Measurements from ENCODE around the gene STXBP1. TPM values are rescaled to one million over a fixed set of nuclear protein-coding genes. Genes with fewer than 3 reads are reported as not detected.

The STXBP1 gene
- total RNA-seq, 4 donors from 2014 or later = 17.2 to 34.0 (median 19.8) TPM

DNA sequence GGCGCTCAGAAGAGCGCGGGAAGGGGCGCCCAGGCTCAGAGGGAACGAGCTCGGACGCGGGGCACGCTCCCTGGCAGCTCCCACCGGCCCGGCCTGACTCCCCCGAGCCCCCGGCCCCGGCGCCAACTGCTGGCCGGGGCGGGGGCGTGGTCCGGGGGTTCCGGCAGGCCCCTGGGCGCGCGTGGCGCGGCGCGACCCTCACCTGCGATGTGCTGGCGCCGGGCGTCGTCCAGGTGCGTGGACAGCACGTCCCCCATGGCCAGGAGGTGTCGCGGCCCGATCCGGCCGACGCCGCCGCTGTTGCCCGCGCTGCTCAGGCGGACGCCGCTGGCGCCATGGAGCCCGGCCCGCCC, 43.5 kb upstream of the STXBP1 start:
- DNase-seq (ENCODE audit: extremely low spot score) = no peak
- H3K9me3 ChIP-seq = no peaks in the 10 kb centered on the region
- peaks cover 32 to 70% (median 64%) of the 10 kb centered on the region in 4 donors for H3K4me1 ChIP-seq
- TF ChIP-seq, protein P1, sequence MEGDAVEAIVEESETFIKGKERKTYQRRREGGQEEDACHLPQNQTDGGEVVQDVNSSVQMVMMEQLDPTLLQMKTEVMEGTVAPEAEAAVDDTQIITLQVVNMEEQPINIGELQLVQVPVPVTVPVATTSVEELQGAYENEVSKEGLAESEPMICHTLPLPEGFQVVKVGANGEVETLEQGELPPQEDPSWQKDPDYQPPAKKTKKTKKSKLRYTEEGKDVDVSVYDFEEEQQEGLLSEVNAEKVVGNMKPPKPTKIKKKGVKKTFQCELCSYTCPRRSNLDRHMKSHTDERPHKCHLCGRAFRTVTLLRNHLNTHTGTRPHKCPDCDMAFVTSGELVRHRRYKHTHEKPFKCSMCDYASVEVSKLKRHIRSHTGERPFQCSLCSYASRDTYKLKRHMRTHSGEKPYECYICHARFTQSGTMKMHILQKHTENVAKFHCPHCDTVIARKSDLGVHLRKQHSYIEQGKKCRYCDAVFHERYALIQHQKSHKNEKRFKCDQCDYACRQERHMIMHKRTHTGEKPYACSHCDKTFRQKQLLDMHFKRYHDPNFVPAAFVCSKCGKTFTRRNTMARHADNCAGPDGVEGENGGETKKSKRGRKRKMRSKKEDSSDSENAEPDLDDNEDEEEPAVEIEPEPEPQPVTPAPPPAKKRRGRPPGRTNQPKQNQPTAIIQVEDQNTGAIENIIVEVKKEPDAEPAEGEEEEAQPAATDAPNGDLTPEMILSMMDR (IDR thresholded peaks at IDR 0.05) = peak in 1 of 3 experiments; percentile 3
- TF ChIP-seq POLR2AphosphoS5 (IDR thresholded peaks at IDR 0.05) = no peak
- WGBS = 0% methylated on average over 4 of the region's 50 CpGs
- H3K36me3 ChIP-seq = peaks cover 0 to 7% (median 2%) of the 10 kb centered on the region in 4 donors
- intact Hi-C loops (cut with DNase I) = no loop called here
- no peaks in the 10 kb centered on the region for H3K27me3 ChIP-seq
- peak overlapping the region; percentile 77 to 97 (median 92) for H3K4me3 ChIP-seq
- peak overlapping the region; percentile 88 to 94 (median 92) for H3K27ac ChIP-seq (replicated peaks in 1 of 4)

DNA sequence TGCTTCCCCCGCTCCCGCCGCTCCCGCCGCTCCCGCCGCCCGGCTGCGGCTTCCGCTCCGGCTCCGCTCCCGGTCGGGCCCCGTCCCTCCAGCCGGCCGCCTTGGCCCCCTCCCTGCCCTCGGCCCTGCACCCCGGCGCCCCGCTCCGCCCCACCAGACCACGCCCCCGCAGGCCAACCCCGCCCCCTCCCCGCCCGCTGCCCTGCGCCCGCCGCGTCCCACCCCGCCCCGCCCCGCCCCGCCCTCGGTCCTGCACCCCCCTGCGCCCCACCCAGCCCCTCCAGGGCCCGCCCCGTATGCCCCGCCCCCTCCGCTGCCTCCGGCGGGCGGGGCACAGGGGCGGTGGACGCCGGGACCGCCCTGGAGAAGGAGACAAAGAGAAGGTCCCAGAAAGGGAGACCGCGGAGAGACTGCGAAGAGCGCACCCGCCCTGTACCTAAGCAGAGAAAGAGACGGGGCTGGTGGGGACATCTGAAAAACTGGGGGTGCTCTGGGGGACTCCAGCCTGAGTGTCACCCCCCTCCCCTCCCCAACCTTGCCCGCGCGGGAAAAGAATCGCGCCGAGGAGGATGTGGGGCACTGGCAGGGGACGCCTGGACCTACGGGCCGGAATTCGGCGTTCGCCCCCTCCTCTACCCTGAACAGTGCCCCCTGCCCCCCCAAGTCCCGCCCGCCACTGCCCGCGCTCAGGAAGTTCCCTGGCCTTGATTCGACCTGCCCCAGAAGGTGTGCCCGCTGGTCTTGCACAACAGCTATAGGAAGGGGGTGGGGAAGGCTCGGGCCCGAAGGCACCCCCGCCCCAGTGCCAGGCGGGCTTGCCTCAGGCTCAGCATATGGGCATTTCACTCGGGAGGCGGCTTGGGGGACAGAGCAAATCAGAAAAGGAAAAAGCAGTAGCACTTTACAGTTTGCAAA, 42.8 kb upstream of the STXBP1 start:
- WGBS = 3% methylated on average over 18 of the region's 78 CpGs
- Histone ChIP-seq H3K9me3 (no peaks in the 10 kb centered on the region), H3K27ac (replicated peaks in 1 of 4) (peak overlapping the region; percentile 90 to 94 (median 94)), H3K36me3 (peaks cover 0 to 7% (median 2%) of the 10 kb centered on the region in 4 donors), H3K4me1 (peaks cover 36 to 75% (median 66%) of the 10 kb centered on the region in 4 donors), H3K27me3 (no peaks in the 10 kb centered on the region), H3K4me3 (peak overlapping the region; percentile 77 to 97 (median 92))
- peak; percentile 96 for DNase-seq (ENCODE audit: extremely low spot score)
- TF ChIP-seq POLR2AphosphoS5 (IDR thresholded peaks at IDR 0.05) = peak; percentile 58 to 87
- no peak for TF ChIP-seq POLR2A (IDR thresholded peaks at IDR 0.05; ENCODE audit: low read depth)
- TF ChIP-seq, protein P1 (IDR thresholded peaks at IDR 0.05) = peak in 1 of 3 experiments; percentile 0
- no peak for TF ChIP-seq EP300 (IDR thresholded peaks at IDR 0.05)
- intact Hi-C loops (cut with DNase I) = no loop called here

DNA sequence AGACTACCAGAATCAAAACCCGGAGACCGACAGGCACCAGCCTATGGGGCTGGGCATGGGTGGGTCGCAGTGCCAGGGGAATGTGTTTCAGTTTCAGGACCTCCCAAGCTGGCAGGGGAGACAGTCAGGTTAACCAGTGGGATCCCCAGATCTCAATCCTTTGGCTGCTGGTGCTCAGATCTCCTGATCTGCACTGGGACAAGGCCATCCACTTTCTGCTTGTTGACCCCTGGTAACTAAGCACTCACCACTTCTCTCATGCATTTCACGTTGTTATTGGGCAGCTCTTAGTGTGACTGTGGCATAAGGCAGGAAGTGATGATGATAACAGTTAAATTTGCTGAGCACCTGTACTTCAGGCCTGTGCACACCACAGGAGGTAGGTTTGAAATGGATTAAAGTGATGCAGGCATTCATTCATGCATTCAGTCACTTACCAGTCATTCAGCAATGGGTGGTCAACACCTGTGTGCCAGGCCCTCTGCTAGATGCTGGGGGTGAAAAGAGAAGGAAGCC, 42.1 kb upstream of the STXBP1 start:
- intact Hi-C loops (cut with DNase I) = no loop called here
- no peaks in the 10 kb centered on the region for H3K27me3 ChIP-seq
- TF ChIP-seq, protein P1 (IDR thresholded peaks at IDR 0.05) = no peak
- TF ChIP-seq POLR2AphosphoS5 (IDR thresholded peaks at IDR 0.05) = peak in 1 of 2 donors; percentile 9
- no peaks in the 10 kb centered on the region for H3K9me3 ChIP-seq
- H3K36me3 ChIP-seq = peaks cover 0 to 4% (median 0%) of the 10 kb centered on the region in 4 donors
- peak overlapping the region; percentile 77 to 97 (median 92) for H3K4me3 ChIP-seq
- 23% methylated on average over 4 of the region's 4 CpGs for WGBS
- H3K4me1 ChIP-seq = peaks cover 43 to 83% (median 72%) of the 10 kb centered on the region in 4 donors
- peak overlapping the region; percentile 90 to 94 (median 94) for H3K27ac ChIP-seq (replicated peaks in 1 of 4)
- no peak for DNase-seq (ENCODE audit: extremely low spot score)

DNA sequence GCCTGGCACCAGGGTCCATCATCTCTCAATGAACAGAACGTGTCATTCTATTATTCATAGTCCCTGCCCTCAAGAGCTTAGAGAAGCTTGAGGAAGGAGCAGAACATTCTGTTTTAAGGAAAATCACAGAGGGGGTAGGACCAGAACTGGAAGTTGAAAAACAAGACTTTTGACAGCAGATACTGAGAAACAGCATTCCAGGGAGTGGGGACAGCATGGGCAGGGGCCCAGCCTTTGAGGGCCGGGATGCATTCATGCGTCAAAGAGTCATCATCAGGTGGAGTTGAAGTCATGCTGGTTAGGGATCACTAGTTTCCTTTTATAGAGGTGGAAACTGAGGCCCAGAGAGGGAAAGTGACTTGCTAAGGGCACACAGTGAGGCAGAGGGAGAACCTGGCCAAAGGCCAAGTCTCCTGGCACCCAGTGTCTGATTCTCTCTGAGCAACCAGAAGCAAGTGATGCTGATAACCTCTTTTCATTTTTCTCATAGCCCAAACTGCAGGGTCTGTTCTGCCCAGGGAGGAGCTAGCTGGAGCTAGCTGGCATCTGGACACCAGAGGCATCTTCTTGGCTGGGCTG, 41.5 kb upstream of the STXBP1 start:
- Histone ChIP-seq H3K27me3 (no peaks in the 10 kb centered on the region), H3K4me1 (peaks cover 44 to 80% (median 75%) of the 10 kb centered on the region in 4 donors), H3K36me3 (no peaks in the 10 kb centered on the region), H3K27ac (replicated peaks in 1 of 4) (peak overlapping the region; percentile 90 to 94 (median 94)), H3K9me3 (no peaks in the 10 kb centered on the region), H3K4me3 (no peak overlapping the region)
- intact Hi-C loops (cut with DNase I) = no loop called here
- no peak for DNase-seq (ENCODE audit: extremely low spot score)
- WGBS = 94% methylated on average over 3 of the region's 3 CpGs
- no peak for TF ChIP-seq POLR2A (IDR thresholded peaks at IDR 0.05; ENCODE audit: low read depth)
- no peak for TF ChIP-seq EP300 (IDR thresholded peaks at IDR 0.05)
- TF ChIP-seq POLR2AphosphoS5 (IDR thresholded peaks at IDR 0.05) = no peak
- TF ChIP-seq, protein P1 (IDR thresholded peaks at IDR 0.05) = no peak
